ENCODE measurements around the gene CCDC91.
"Not testable (repeated sequence)": the region's sequence is repeated elsewhere in the genome, so short reads cannot be mapped to it uniquely, and the experiment has no call there.

CCDC91 gene

DNA sequence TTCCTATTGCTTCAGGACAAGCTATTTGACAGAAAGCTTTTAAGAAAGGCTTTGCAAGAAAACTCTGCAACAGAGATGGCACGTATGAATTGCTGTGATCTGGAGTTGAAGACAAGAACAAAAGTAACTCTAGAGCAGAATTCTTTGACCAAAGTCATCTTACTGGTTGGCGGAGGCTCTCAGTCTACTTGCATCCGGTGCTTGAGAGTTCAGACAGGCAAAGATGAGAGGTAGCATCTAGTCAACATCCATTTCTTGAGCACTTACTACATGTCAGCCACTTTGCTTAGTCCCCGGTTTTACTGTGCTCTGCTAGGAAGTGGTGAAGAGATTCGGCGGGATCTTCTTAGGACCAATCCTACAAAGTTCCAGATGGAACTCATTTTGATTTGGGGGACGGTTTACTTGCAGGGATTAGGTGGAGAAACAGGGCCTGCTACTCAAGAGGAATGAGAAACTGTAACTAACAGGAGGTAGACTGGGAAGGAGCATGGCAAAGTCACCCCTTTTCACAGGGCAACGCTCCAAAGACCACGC lies 404 bp upstream of the CCDC91 start:
- H3K27me3 ChIP-seq: no peaks in the 10 kb centered on the region
- TF ChIP-seq, protein P1, sequence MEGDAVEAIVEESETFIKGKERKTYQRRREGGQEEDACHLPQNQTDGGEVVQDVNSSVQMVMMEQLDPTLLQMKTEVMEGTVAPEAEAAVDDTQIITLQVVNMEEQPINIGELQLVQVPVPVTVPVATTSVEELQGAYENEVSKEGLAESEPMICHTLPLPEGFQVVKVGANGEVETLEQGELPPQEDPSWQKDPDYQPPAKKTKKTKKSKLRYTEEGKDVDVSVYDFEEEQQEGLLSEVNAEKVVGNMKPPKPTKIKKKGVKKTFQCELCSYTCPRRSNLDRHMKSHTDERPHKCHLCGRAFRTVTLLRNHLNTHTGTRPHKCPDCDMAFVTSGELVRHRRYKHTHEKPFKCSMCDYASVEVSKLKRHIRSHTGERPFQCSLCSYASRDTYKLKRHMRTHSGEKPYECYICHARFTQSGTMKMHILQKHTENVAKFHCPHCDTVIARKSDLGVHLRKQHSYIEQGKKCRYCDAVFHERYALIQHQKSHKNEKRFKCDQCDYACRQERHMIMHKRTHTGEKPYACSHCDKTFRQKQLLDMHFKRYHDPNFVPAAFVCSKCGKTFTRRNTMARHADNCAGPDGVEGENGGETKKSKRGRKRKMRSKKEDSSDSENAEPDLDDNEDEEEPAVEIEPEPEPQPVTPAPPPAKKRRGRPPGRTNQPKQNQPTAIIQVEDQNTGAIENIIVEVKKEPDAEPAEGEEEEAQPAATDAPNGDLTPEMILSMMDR (IDR thresholded peaks at IDR 0.05; ENCODE audit: low read depth, low read length): no peak
- DNase-seq: no peak
- no peaks in the 10 kb centered on the region for H3K4me1 ChIP-seq
- H3K4me3 ChIP-seq (ENCODE audit: low read depth, low read length): peak overlapping the region; percentile 77
- no peaks in the 10 kb centered on the region for H3K36me3 ChIP-seq
- H3K9me3 ChIP-seq: no peaks in the 10 kb centered on the region

DNA sequence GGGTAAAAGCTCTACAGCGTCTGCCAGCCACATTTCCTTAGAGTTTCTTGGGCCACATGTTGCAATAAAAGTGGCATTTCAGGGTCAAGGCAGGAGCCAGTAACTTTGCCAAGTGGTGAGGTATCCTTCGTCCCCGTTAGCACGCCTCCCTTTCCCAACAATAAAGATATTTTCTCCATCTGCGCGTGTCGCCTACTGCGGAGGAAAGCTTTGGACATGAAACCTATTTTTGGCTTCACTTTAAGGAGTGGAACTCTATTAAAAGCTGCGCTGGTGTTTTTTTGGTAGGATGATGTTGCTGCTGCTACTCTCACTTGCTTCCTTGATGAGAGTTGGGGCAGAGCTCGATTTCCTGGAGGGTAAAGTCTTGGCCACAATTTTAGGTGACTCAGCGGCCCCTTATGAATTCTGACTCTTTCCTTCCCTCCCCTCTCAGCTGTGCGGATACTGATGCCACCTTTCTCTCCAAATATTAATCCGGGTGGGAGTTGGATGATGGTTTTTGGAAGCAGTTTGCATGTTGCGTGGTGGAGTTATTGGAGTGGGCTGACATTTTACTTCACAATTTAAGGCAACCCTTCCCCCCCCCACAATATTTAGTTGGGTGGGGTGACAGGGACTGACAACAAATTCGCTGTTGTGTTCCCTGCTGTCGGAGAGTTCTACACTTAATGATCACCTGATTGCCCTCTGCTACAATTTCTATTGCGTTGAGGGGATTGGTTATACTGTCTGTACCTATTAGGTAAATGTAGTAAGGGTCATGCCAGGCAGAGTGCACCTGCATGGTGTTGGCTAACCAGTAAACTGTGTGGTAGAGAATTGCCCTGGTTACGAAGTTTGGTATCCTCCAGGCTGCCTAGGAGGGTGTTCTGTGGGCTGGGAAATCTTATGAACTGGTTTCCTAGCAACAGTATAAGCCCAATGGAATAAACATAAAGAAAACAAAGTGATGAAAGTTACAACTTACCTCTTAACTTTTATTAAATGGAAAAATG lies 1.1 kb downstream of the CCDC91 start:
- Histone ChIP-seq H3K9me3 (no peaks in the 10 kb centered on the region), H3K27me3 (no peaks in the 10 kb centered on the region), H3K36me3 (no peaks in the 10 kb centered on the region), H3K4me3 (ENCODE audit: low read depth, low read length) (peak overlapping the region; percentile 77), H3K4me1 (no peaks in the 10 kb centered on the region)
- TF ChIP-seq, protein P1 (IDR thresholded peaks at IDR 0.05; ENCODE audit: low read depth, low read length): no peak
- no peak for DNase-seq

DNA sequence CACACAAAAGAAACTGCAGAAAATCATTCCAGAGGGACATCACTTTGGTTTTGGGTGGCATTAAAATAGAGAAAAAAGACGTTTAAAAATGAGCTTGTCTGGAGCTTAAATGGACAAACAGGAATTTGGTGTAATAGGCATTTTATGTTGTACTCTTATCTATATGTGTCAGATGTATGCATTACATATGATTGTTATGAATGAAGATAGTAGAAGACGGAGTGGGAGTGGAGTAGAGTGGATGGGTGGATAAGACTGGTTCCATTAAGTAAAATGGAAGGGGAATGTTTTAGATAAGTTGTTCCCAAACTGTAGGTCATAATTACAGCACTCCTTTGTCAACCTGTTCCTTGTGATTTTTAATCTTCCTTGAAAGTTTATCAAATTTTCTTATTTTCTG lies 1.9 kb downstream of the CCDC91 start:
- no peak for DNase-seq
- Histone ChIP-seq H3K36me3 (no peaks in the 10 kb centered on the region), H3K4me1 (no peaks in the 10 kb centered on the region), H3K4me3 (ENCODE audit: low read depth, low read length) (no peak overlapping the region), H3K9me3 (no peaks in the 10 kb centered on the region), H3K27me3 (no peaks in the 10 kb centered on the region)
- TF ChIP-seq, protein P1 (IDR thresholded peaks at IDR 0.05; ENCODE audit: low read depth, low read length): no peak

DNA sequence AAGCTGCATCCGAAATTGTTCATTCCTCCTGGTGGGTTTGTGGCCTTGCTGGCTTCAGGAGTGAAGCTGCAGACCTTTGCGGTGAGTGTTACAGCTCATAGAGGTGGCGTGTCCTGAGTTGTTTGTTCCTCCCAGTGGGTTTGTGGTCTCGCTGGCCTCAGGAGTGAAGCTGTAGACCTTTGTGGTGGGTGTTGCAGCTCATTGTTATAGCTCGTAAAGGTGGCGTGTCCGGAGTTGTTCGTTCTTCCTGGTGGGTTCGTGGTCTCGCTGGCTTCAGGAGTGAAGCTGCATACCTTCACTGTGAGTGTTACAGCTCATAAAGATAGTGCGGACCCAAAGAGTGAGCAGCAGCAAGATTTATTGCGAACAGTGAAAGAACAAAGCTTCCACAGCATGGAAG lies 4.4 kb downstream of the CCDC91 start:
- not testable (repeated sequence) for H3K4me3 ChIP-seq (ENCODE audit: low read depth, low read length); H3K9me3 ChIP-seq; DNase-seq; H3K36me3 ChIP-seq; H3K4me1 ChIP-seq; H3K27me3 ChIP-seq

DNA sequence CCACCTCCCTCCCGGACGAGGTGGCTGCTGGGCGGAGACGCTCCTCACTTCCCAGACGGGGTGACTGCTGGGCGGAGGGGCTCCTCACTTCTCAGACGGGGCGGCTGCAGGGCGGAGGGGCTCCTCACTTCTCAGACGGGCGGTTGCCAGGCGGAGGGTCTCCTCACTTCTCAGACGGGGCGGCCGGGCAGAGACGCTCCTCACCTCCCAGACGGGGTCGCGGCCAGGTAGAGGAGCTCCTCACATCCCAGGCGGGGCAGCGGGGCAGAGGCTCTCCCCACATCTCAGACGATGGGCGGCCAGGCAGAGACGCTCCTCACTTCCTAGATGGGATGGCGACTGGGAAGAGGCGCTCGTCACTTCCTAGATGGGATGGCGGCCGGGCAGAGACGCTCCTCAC lies 10.9 kb downstream of the CCDC91 start:
- not testable (repeated sequence) for H3K27me3 ChIP-seq; H3K9me3 ChIP-seq; H3K4me3 ChIP-seq (ENCODE audit: low read depth, low read length); H3K4me1 ChIP-seq; H3K36me3 ChIP-seq; DNase-seq

DNA sequence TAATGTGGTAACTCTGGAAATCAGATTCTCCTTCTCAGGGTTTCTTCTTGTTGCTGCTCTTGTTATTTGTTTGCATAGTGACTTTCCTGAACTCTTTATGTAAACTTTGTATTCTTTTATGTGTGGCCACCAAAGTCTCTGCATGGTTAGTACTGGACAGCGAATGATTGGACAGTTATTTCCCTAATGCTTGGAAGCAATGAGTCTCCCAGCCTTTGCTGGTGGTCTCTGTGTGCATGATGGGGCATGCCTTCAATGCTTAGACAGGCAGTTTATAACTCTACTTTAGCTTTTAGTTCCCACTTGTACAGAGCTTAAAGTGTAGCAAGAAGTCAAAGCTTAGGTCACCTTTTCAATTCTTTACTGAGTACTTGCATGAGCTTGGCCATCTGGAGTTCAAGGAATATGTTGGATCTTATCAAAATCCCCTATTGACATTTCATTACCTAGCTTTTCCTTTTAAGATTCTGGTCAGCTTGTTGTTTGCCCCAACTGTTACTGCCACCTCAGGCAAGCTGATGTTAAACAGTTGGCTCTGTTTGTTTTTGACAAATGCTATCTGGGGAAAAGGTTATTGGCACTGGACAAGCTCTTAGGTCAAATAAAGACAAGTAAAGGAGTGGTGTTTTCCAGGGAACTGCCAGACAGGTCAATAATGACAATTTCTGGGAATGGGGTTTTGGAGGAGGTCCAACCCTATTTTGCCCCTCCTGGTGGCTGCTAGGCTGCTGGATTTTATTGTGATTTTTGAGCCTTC lies 12.3 kb downstream of the CCDC91 start:
- Histone ChIP-seq H3K27me3 (no peaks in the 10 kb centered on the region), H3K4me1 (no peaks in the 10 kb centered on the region; the same call in 1 of the 2 replicates), H3K36me3 (no peaks in the 10 kb centered on the region), H3K4me3 (ENCODE audit: low read depth, low read length) (no peak overlapping the region), H3K9me3 (no peaks in the 10 kb centered on the region)
- peak; percentile 32 for DNase-seq
- TF ChIP-seq, protein P1 (IDR thresholded peaks at IDR 0.05; ENCODE audit: low read depth, low read length): peak; percentile 25; the same call in 1 of the 2 replicates
